Natural killer cell (primary cell): ENCODE measurements around the gene RCCD1. TPM values are rescaled to one million over a fixed set of nuclear protein-coding genes. Genes with fewer than 3 reads are reported as not detected.
A peak's percentile ranks its signal among the peaks of the same experiment; 100 is the strongest.
"Not testable (repeated sequence)": the region's sequence is repeated elsewhere in the genome, so short reads cannot be mapped to it uniquely, and the experiment has no call there.

ENCODE experiments used
- ATAC-seq, 3 donors: fragments of 150-1000 bp in 2 of 3; fragments of 200-7000 bp in 1 of 3; cut with Tn5 transposase; 1 replicate in 1 of 3; 2 replicates in 2 of 3; pipeline ENCODE4 v1.10.0; 2021; ENCODE audit warnings: mild to moderate bottlenecking in 2 of 3, moderate library complexity in 2 of 3
- DNase-seq, 2 donors: peaks; one replicate each; pipeline versions ENCODE4 v3.0.0 to v3.0.0-alpha.2; 2013 to 2021; ENCODE audit warnings: mixed read lengths in 1 of 2
- H3K27ac ChIP-seq: one replicate; pipeline ENCODE4 v1.5.1; 2013; ENCODE audit warnings: mild to moderate bottlenecking, low read length
- H3K27me3 ChIP-seq: one replicate; pipeline ENCODE4 v1.6.1; 2013; ENCODE audit warnings: low read length; ENCODE audit not compliant: control insufficient read depth, insufficient read depth
- H3K36me3 ChIP-seq: one replicate; pipeline ENCODE4 v1.6.1; 2013; ENCODE audit warnings: low read length; ENCODE audit not compliant: control insufficient read depth, insufficient read depth
- H3K4me1 ChIP-seq: one replicate; pipeline ENCODE4 v1.6.1; 2013; ENCODE audit warnings: low read length; ENCODE audit not compliant: control insufficient read depth, insufficient read depth
- H3K4me3 ChIP-seq: one replicate; pipeline ENCODE4 v1.5.1; 2013; ENCODE audit warnings: low read length
- H3K9me3 ChIP-seq: one replicate; pipeline ENCODE4 v1.6.1; 2013; ENCODE audit warnings: low read length; ENCODE audit not compliant: control insufficient read depth, insufficient read depth
- H3K27ac Mint-ChIP-seq, 2 donors: one replicate each; pipeline ENCODE4 v1.8.0; 2022; ENCODE audit warnings: mild to moderate bottlenecking in 2 of 2, mixed read lengths in 2 of 2, moderate library complexity in 1 of 2
- H3K27me3 Mint-ChIP-seq, 2 donors: one replicate each; pipeline ENCODE4 v1.8.0; 2022; ENCODE audit warnings: low read depth in 2 of 2, mixed read lengths in 2 of 2
- H3K36me3 Mint-ChIP-seq: one replicate; pipeline ENCODE4 v1.8.0; 2022; ENCODE audit warnings: mixed read lengths
- H3K4me1 Mint-ChIP-seq, 2 donors: one replicate each; pipeline ENCODE4 v1.8.0; 2022; ENCODE audit warnings: mixed read lengths in 2 of 2
- H3K4me3 Mint-ChIP-seq: one replicate; pipeline ENCODE4 v1.8.0; 2022; ENCODE audit warnings: mild to moderate bottlenecking, moderate library complexity, mixed read lengths
- H3K9me3 Mint-ChIP-seq, 2 donors: one replicate each; pipeline ENCODE4 v1.8.0; 2022; ENCODE audit warnings: mixed read lengths in 2 of 2
- CTCF ChIP-seq: fragments of 200-600 bp; IDR thresholded peaks from one replicate; pipeline ENCODE4 v1.8.0; 2022; ENCODE audit warnings: antibody characterized with exemption
- WGBS: methylation state at CpG from one replicate; pipeline ENCODE4 v1.1.7; 2013; ENCODE audit warnings: missing lambda C conversion rate; ENCODE audit not compliant: insufficient coverage; 5-methylcytosine and 5-hydroxymethylcytosine counted together
- intact Hi-C: fragments of 100-400 bp; cut with micrococcal nuclease; formaldehyde crosslinking; loops from one replicate; pipeline ENCODE4 v1.14.2; 2022
- total RNA-seq, 4 donors: library from RNA; stranded (reverse); fragments of 120-200 nt in 1 of 4; gene quantifications; one replicate each; pipeline versions ENCODE4 v1.2.3 to v1.2.4, GENCODE V29; 2013 to 2022

Gene RCCD1
- total RNA-seq, 3 donors from 2014 or later (not counting 1 experiment from before 2014, with no cell fraction given) = 4.2 to 5.4 (median 5.1) TPM

DNA sequence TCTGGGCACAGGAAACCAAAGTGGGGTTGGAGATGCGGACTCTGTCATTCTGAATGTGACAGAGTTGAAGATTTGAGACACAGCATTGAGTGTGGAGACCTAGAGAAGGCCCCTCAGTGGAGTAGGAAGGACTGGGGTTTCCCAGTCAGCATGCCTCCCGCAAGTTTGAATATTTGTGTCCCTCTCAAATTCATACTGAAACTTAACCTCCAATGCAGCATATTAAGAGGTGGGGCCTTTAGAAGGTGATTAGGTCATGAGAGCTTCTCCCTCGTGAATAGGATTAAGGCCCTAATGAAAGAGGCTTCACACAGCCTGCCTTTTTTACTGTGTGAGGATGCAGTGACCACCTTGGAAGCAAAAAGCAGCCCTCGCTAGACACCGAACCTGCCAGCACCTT, 30.3 kb upstream of the RCCD1 start:
- Mint-ChIP-seq H3K27ac (no peak overlapping the region), H3K4me3 (no peak overlapping the region), H3K36me3 (peaks cover 15% of the 10 kb centered on the region), H3K27me3 (no peaks in the 10 kb centered on the region), H3K9me3 (no peaks in the 10 kb centered on the region), H3K4me1 (peaks cover under 1 to 1% of the 10 kb centered on the region in 2 donors)
- no peaks in the 10 kb centered on the region for H3K27me3 ChIP-seq
- TF ChIP-seq CTCF = no peak
- no peak overlapping the region for H3K27ac ChIP-seq
- H3K4me1 ChIP-seq = peaks cover 4% of the 10 kb centered on the region
- 71% methylated on average over 4 of the region's 5 CpGs for WGBS
- DNase-seq (no peak), ATAC-seq (no peak)
- intact Hi-C loops = no loop called here
- peaks cover 21% of the 10 kb centered on the region for H3K36me3 ChIP-seq
- no peaks in the 10 kb centered on the region for H3K9me3 ChIP-seq
- no peak overlapping the region for H3K4me3 ChIP-seq

- H3K4me3 Mint-ChIP-seq, H3K9me3 Mint-ChIP-seq, H3K27ac ChIP-seq, H3K27me3 Mint-ChIP-seq, H3K4me3 ChIP-seq, H3K36me3 ChIP-seq, H3K27me3 ChIP-seq, intact Hi-C loops, H3K36me3 Mint-ChIP-seq, DNase-seq, ATAC-seq, H3K27ac Mint-ChIP-seq, H3K9me3 ChIP-seq: not testable (repeated sequence)
- H3K4me1 ChIP-seq = peaks cover 21% of the 10 kb centered on the region
- H3K4me1 Mint-ChIP-seq = peaks cover 24% of the 10 kb centered on the region in 2 donors
- WGBS = 97% methylated on average over 10 of the region's 10 CpGs
Observed at GRCh38 chr15:90926766-90927165, 27.9 kb upstream of the RCCD1 start.

DNA sequence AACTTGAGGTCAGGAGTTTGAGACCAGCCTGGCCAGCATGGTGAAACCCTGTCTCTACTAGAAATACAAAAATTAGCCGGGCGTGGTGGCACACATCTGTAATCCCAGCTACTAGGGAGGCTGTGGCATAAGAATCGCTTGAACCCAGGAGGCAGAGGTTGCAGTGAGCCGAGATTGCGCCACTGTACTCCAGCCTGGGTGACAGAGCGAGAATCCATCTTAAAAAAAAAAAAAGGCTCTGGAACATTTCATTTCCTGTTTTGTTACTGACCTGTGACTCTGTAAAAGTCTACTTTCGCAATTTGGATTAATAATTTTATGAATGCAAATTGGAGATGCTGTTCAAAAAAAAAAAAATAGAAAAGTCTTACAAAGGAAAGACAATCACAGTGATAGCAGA, 26.6 kb upstream of the RCCD1 start:
- Mint-ChIP-seq H3K4me3 (peak overlapping the region; percentile 67), H3K27ac (peak overlapping the region; percentile 76 to 97), H3K4me1 (peaks cover 30 to 31% of the 10 kb centered on the region in 2 donors)
- H3K27me3 Mint-ChIP-seq, H3K36me3 ChIP-seq, intact Hi-C loops, H3K9me3 Mint-ChIP-seq, H3K4me3 ChIP-seq, ATAC-seq, H3K36me3 Mint-ChIP-seq, H3K9me3 ChIP-seq, H3K27ac ChIP-seq, H3K27me3 ChIP-seq, DNase-seq: not testable (repeated sequence)
- WGBS = 93% methylated on average over 7 of the region's 7 CpGs
- peaks cover 30% of the 10 kb centered on the region for H3K4me1 ChIP-seq

DNA sequence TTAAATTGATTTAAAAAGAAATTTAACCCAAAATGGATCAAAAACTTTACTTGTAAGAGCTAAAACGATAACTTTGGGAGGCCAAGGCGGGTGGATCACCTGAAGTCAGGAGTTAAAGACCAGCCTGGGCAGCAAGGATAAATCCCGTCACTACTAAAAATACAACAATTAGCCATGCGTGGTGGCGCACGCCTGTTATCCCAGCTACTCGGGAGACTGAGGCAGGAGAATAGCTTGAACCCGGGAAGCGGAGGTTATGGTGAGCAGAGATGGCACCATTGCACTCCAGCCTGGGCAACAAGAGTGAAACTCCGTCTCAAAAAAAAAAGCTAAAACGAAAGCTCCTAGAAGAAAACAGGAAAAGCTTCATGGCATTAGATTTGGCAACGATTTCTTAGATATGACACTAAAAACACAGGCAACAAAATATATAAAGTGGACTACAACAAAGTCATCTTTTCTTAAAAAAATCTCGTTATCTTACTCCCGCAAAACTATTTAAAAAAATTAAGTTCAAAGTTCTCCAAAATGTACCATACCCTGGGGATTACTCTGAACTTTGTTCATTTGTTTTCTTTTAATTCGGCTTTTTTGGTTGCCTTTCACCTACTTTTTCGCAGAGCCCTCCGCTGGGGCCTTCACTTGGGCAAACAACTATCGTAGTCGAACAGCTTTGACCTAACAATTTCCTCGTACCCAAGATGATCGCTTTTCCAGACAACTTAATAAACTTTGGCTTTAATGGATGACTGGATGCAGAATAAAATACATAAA, 25.3 kb upstream of the RCCD1 start:
- Histone ChIP-seq H3K4me3 (peak overlapping the region; percentile 54), H3K36me3 (no peaks in the 10 kb centered on the region), H3K4me1 (peaks cover 37% of the 10 kb centered on the region), H3K27ac (peak overlapping the region; percentile 78), H3K27me3 (no peaks in the 10 kb centered on the region), H3K9me3 (no peaks in the 10 kb centered on the region)
- Mint-ChIP-seq H3K9me3 (no peaks in the 10 kb centered on the region), H3K4me3 (peak overlapping the region; percentile 94), H3K27ac (peak overlapping the region; percentile 97), H3K36me3 (no peaks in the 10 kb centered on the region), H3K4me1 (peaks cover 36 to 38% of the 10 kb centered on the region in 2 donors), H3K27me3 (no peaks in the 10 kb centered on the region)
- no peak for DNase-seq
- no peak for TF ChIP-seq CTCF
- WGBS = 44% methylated on average over 20 of the region's 21 CpGs
- intact Hi-C loops = loop anchor here (1.0 kb wide), 1 partner anchor 26 kb away; the partner anchor contains the start of gene MAN2A2
- no peak for ATAC-seq
